ENCODE data around the gene LRRC74A. TPM values are rescaled to one million over a fixed set of nuclear protein-coding genes. Genes with fewer than 3 reads are reported as not detected.

Gene LRRC74A
- total and polyA plus RNA-seq, 5 donors: 1.1 TPM; not detected in 4

GRCh38 chr14:76782115-76782884 lies 43.9 kb upstream of the LRRC74A start:
- WGBS: 69% methylated on average over 10 of the region's 10 CpGs
- no peak for ATAC-seq
- DNase-seq: peak in 1 of 3 donors; percentile 53
- intact Hi-C loops (cut with DNase I): loop anchor here (2.0 to 5.0 kb wide), 3 partner anchors 70 to 73 kb away; no protein-coding TSS in a partner anchor
- Histone ChIP-seq H3K4me3 (ENCODE audit: low read length) (no peak overlapping the region), H3K9me3 (ENCODE audit: control insufficient read depth, low read length) (no peaks in the 10 kb centered on the region), H3K27ac (ENCODE audit: low read length) (peak overlapping the region; percentile 6), H3K27me3 (ENCODE audit: control insufficient read depth, insufficient read depth) (no peaks in the 10 kb centered on the region), H3K4me1 (ENCODE audit: control insufficient read depth, insufficient read depth, low read length) (peaks cover 8% of the 10 kb centered on the region)

GRCh38 chr14:76782885-76783566 lies 43.2 kb upstream of the LRRC74A start:
- ATAC-seq: peak in 1 of 2 donors; percentile 6
- no peaks in the 10 kb centered on the region for H3K27me3 ChIP-seq (ENCODE audit: control insufficient read depth, insufficient read depth)
- no peak overlapping the region for H3K4me3 ChIP-seq (ENCODE audit: low read length)
- WGBS: 29% methylated on average over 9 of the region's 9 CpGs
- no peaks in the 10 kb centered on the region for H3K9me3 ChIP-seq (ENCODE audit: control insufficient read depth, low read length)
- H3K4me1 ChIP-seq (ENCODE audit: control insufficient read depth, insufficient read depth, low read length): peaks cover 8% of the 10 kb centered on the region
- intact Hi-C loops (cut with DNase I): loop anchor here (2.0 to 5.0 kb wide), 3 partner anchors 71 to 74 kb away; no protein-coding TSS in a partner anchor
- peak in 1 of 3 donors; percentile 72 for DNase-seq
- H3K27ac ChIP-seq (ENCODE audit: low read length): peak overlapping the region; percentile 71

GRCh38 chr14:76784266-76784874 lies 41.8 kb upstream of the LRRC74A start:
- no peak for DNase-seq
- Histone ChIP-seq H3K4me3 (ENCODE audit: low read length) (no peak overlapping the region), H3K9me3 (ENCODE audit: control insufficient read depth, low read length) (no peaks in the 10 kb centered on the region), H3K27me3 (ENCODE audit: control insufficient read depth, insufficient read depth) (no peaks in the 10 kb centered on the region), H3K27ac (ENCODE audit: low read length) (peak overlapping the region; percentile 9), H3K4me1 (ENCODE audit: control insufficient read depth, insufficient read depth, low read length) (peaks cover 8% of the 10 kb centered on the region)
- 64% methylated on average over 6 of the region's 6 CpGs for WGBS
- no peak for ATAC-seq
- intact Hi-C loops (cut with DNase I): loop anchor here in 2 of 4 donors (5.0 kb wide), 1 partner anchor 72 kb away; no protein-coding TSS in a partner anchor

GRCh38 chr14:76784881-76785280 lies 41.3 kb upstream of the LRRC74A start:
- Histone ChIP-seq H3K4me3 (ENCODE audit: low read length) (no peak overlapping the region), H3K9me3 (ENCODE audit: control insufficient read depth, low read length) (no peaks in the 10 kb centered on the region), H3K27ac (ENCODE audit: low read length) (peak overlapping the region; percentile 9), H3K4me1 (ENCODE audit: control insufficient read depth, insufficient read depth, low read length) (peaks cover 8% of the 10 kb centered on the region), H3K27me3 (ENCODE audit: control insufficient read depth, insufficient read depth) (no peaks in the 10 kb centered on the region)
- intact Hi-C loops (cut with DNase I): loop anchor here in 2 of 4 donors (5.0 kb wide), 1 partner anchor 73 kb away; no protein-coding TSS in a partner anchor
- ATAC-seq (peak; percentile 89 to 91), DNase-seq (peak; percentile 85 to 95 (median 93))
- 12% methylated on average over 2 of the region's 2 CpGs for WGBS

- DNase-seq (no peak), ATAC-seq (no peak)
- H3K9me3 ChIP-seq (ENCODE audit: control insufficient read depth, low read length): no peaks in the 10 kb centered on the region
- H3K4me1 ChIP-seq (ENCODE audit: control insufficient read depth, insufficient read depth, low read length): peaks cover 8% of the 10 kb centered on the region
- 94% methylated on average over 2 of the region's 2 CpGs for WGBS
- H3K27ac ChIP-seq (ENCODE audit: low read length): no peak overlapping the region
- intact Hi-C loops (cut with DNase I): no loop called here
- H3K4me3 ChIP-seq (ENCODE audit: low read length): no peak overlapping the region
- no peaks in the 10 kb centered on the region for H3K27me3 ChIP-seq (ENCODE audit: control insufficient read depth, insufficient read depth)
These were observed 39.6 kb upstream of the LRRC74A start for GRCh38 chr14:76786601-76787000.

- Histone ChIP-seq H3K4me1 (ENCODE audit: control insufficient read depth, insufficient read depth, low read length) (no peaks in the 10 kb centered on the region), H3K27me3 (ENCODE audit: control insufficient read depth, insufficient read depth) (no peaks in the 10 kb centered on the region), H3K27ac (ENCODE audit: low read length) (no peak overlapping the region), H3K4me3 (ENCODE audit: low read length) (no peak overlapping the region), H3K9me3 (ENCODE audit: control insufficient read depth, low read length) (no peaks in the 10 kb centered on the region)
- intact Hi-C loops (cut with DNase I): no loop called here
- WGBS: 99% methylated on average over 2 of the region's 2 CpGs
- ATAC-seq (no peak), DNase-seq (no peak)
These were observed 33.8 kb upstream of the LRRC74A start for GRCh38 chr14:76792422-76792821.

- no peaks in the 10 kb centered on the region for H3K27me3 ChIP-seq (ENCODE audit: control insufficient read depth, insufficient read depth)
- no peak for DNase-seq
- H3K27ac ChIP-seq (ENCODE audit: low read length): no peak overlapping the region
- no peaks in the 10 kb centered on the region for H3K9me3 ChIP-seq (ENCODE audit: control insufficient read depth, low read length)
- no peak overlapping the region for H3K4me3 ChIP-seq (ENCODE audit: low read length)
- intact Hi-C loops (cut with DNase I): no loop called here
- 87% methylated on average over 4 of the region's 4 CpGs for WGBS
- H3K4me1 ChIP-seq (ENCODE audit: control insufficient read depth, insufficient read depth, low read length): no peaks in the 10 kb centered on the region
- no peak for ATAC-seq
These were observed 32.9 kb upstream of the LRRC74A start for GRCh38 chr14:76793324-76793723.

GRCh38 chr14:76793956-76794355 lies 32.3 kb upstream of the LRRC74A start:
- intact Hi-C loops (cut with DNase I): no loop called here

GRCh38 chr14:76806446-76806845 lies 19.8 kb upstream of the LRRC74A start:
- H3K4me3 ChIP-seq (ENCODE audit: low read length): no peak overlapping the region
- H3K4me1 ChIP-seq (ENCODE audit: control insufficient read depth, insufficient read depth, low read length): no peaks in the 10 kb centered on the region
- ATAC-seq (no peak), DNase-seq (no peak)
- H3K27me3 ChIP-seq (ENCODE audit: control insufficient read depth, insufficient read depth): no peaks in the 10 kb centered on the region
- intact Hi-C loops (cut with DNase I): loop anchor here in 1 of 4 donors (5.0 kb wide), 1 partner anchor 104 kb away; no protein-coding TSS in a partner anchor
- 96% methylated on average over 12 of the region's 12 CpGs for WGBS
- H3K27ac ChIP-seq (ENCODE audit: low read length): no peak overlapping the region
- no peaks in the 10 kb centered on the region for H3K9me3 ChIP-seq (ENCODE audit: control insufficient read depth, low read length)

More at GRCh38 chr14:76793956-76794355, 32.3 kb upstream of the LRRC74A start:
- WGBS: 85% methylated on average over 5 of the region's 5 CpGs
- ATAC-seq: no peak
- Histone ChIP-seq H3K27ac (ENCODE audit: low read length) (no peak overlapping the region), H3K4me3 (ENCODE audit: low read length) (no peak overlapping the region), H3K9me3 (ENCODE audit: control insufficient read depth, low read length) (no peaks in the 10 kb centered on the region), H3K4me1 (ENCODE audit: control insufficient read depth, insufficient read depth, low read length) (no peaks in the 10 kb centered on the region), H3K27me3 (ENCODE audit: control insufficient read depth, insufficient read depth) (no peaks in the 10 kb centered on the region)
- DNase-seq: no peak

GRCh38 chr14:76808011-76808410 lies 18.2 kb upstream of the LRRC74A start:
- intact Hi-C loops (cut with DNase I): loop anchor here in 1 of 4 donors (5.0 kb wide), 1 partner anchor 106 kb away; no protein-coding TSS in a partner anchor
- no peak for ATAC-seq
- Histone ChIP-seq H3K4me3 (ENCODE audit: low read length) (no peak overlapping the region), H3K27me3 (ENCODE audit: control insufficient read depth, insufficient read depth) (no peaks in the 10 kb centered on the region), H3K9me3 (ENCODE audit: control insufficient read depth, low read length) (no peaks in the 10 kb centered on the region), H3K27ac (ENCODE audit: low read length) (no peak overlapping the region), H3K4me1 (ENCODE audit: control insufficient read depth, insufficient read depth, low read length) (no peaks in the 10 kb centered on the region)
- WGBS: 92% methylated on average over 1 of the region's 1 CpG
- DNase-seq: no peak
